Endothelial cell of umbilical vein (primary cell): ENCODE data around the gene INHBB. TPM values are rescaled to one million over a fixed set of nuclear protein-coding genes. Genes with fewer than 3 reads are reported as not detected.

Source experiments
- BruUV-seq: library from RNA; stranded (reverse); fragments of 400-500 nt; replicated peaks from 2 replicates; lab custom pipeline; 2021; lab: Mats Ljungman, UMichigan
- CTCF ChIA-PET: fragments of 300-600, 350-600 bp; sonication (Branson Sonifier 250); formaldehyde crosslinking; loops from one replicate; lab custom pipeline; 2021; ENCODE audit warnings: antibody characterized with exemption, inconsistent platforms; lab: Charles Lee
- POLR2A ChIA-PET: fragments of 300-600, 350-600 bp; sonication (Branson Sonifier 250); formaldehyde crosslinking; loops from one replicate; lab custom pipeline; 2021; ENCODE audit warnings: antibody characterized with exemption, inconsistent platforms; lab: Charles Lee
- DNase-seq: peaks from one replicate; pipeline ENCODE4 v3.0.0-alpha.2; 2011; ENCODE audit warnings: low read depth, low spot score
- FAIRE-seq: peaks from 2 replicates; lab custom pipeline; 2011; peaks lifted over from hg19 to GRCh38; lab: Jason Lieb, UNC
- H2AFZ ChIP-seq: 2 replicates; pipeline ENCODE4 v1.6.0; 2012; ENCODE audit warnings: low read depth, low read length, control low read depth, inconsistent platforms
- H3K27ac ChIP-seq: 2 replicates; pipeline ENCODE4 v1.5.1; 2011; ENCODE audit warnings: low read depth, mild to moderate bottlenecking, control low read depth, low read length, moderate library complexity; ENCODE audit not compliant: insufficient read depth
- H3K27me3 ChIP-seq, 2 experiments: 2 replicates each; pipeline versions ENCODE4 v1.6.0 to v1.6.1; 2011; ENCODE audit warnings: low read length in 2 of 2, mixed read lengths in 1 of 2; ENCODE audit not compliant: control insufficient read depth in 2 of 2, insufficient read depth in 2 of 2
- H3K36me3 ChIP-seq, 2 experiments: 2 replicates in 1 of 2; 3 replicates in 1 of 2; pipeline ENCODE4 v1.5.1; 2011; ENCODE audit warnings: low read length in 2 of 2, mild to moderate bottlenecking in 1 of 2, moderate library complexity in 1 of 2; ENCODE audit not compliant: control insufficient read depth in 2 of 2, insufficient read depth in 2 of 2; ENCODE audit errors: extremely low read depth in 1 of 2
- H3K4me1 ChIP-seq: 3 replicates; pipeline ENCODE4 v1.5.1; 2011; ENCODE audit warnings: mild to moderate bottlenecking, low read length; ENCODE audit not compliant: control insufficient read depth, insufficient read depth; ENCODE audit errors: extremely low read depth
- H3K4me2 ChIP-seq: 2 replicates; pipeline ENCODE4 v1.6.1; 2011; ENCODE audit warnings: low read length, control low read depth, mixed read lengths; ENCODE audit not compliant: insufficient read depth
- H3K4me3 ChIP-seq, 3 experiments: fragments of 200-600 bp in 1 of 3; sonication (generic), shearing (Covaris generic) in 1 of 3; replicated peaks in 1 of 3; 2 replicates each; pipeline ENCODE4 v1.5.1; 2011 to 2016; ENCODE audit warnings: control low read depth in 3 of 3, low read length in 3 of 3, mild to moderate bottlenecking in 2 of 3, inconsistent platforms in 1 of 3, low read depth in 1 of 3, moderate library complexity in 1 of 3; ENCODE audit not compliant: insufficient read depth in 1 of 3
- H3K79me2 ChIP-seq: 2 replicates; pipeline ENCODE4 v1.6.0; 2012; ENCODE audit warnings: low read length, inconsistent platforms; ENCODE audit not compliant: control insufficient read depth, insufficient read depth
- H3K9ac ChIP-seq: replicated peaks from 2 replicates; pipeline ENCODE3; 2011; ENCODE audit warnings: low read length, control low read depth; ENCODE audit not compliant: insufficient read depth; ENCODE audit errors: extremely low read depth
- H3K9me1 ChIP-seq: replicated peaks from 3 replicates; pipeline ENCODE4 v1.6.0; 2011; ENCODE audit warnings: mild to moderate bottlenecking, low read length; ENCODE audit not compliant: control insufficient read depth, insufficient read depth; ENCODE audit errors: extremely low read depth
- H3K9me3 ChIP-seq: replicated peaks from 2 replicates; pipeline ENCODE4 v1.5.1; 2012; ENCODE audit warnings: low read length, inconsistent platforms; ENCODE audit not compliant: control insufficient read depth, insufficient read depth
- H4K20me1 ChIP-seq: replicated peaks from 2 replicates; pipeline ENCODE3; 2011; ENCODE audit warnings: mild to moderate bottlenecking, low read length; ENCODE audit not compliant: control insufficient read depth, insufficient read depth; ENCODE audit errors: extremely low read depth
- CTCF ChIP-seq, 2 donors: IDR thresholded peaks; 1 replicate in 1 of 2; 2 replicates in 1 of 2; pipeline ENCODE4 v1.5.1; 2011; ENCODE audit warnings: low read length in 2 of 2, mild to moderate bottlenecking in 2 of 2, moderate library complexity in 2 of 2, control low read depth in 1 of 2, inconsistent platforms in 1 of 2, low read depth in 1 of 2; ENCODE audit not compliant: insufficient read depth in 1 of 2; ENCODE audit errors: extremely low read depth in 1 of 2
- EZH2 ChIP-seq: IDR thresholded peaks from 2 replicates; pipeline ENCODE4 v1.6.1; 2012; ENCODE audit warnings: borderline replicate concordance, low read depth, mild to moderate bottlenecking, moderate library complexity, low read length, inconsistent platforms; ENCODE audit not compliant: severe bottlenecking
- FOS ChIP-seq: IDR thresholded peaks from 2 replicates; pipeline ENCODE4 v1.6.1; 2011; ENCODE audit warnings: mild to moderate bottlenecking, low read length, moderate library complexity, borderline replicate concordance; ENCODE audit not compliant: insufficient read depth
- GATA2 ChIP-seq: IDR thresholded peaks from 2 replicates; pipeline ENCODE4 v1.7.0; 2011; ENCODE audit warnings: low read depth, mild to moderate bottlenecking, moderate library complexity, mixed read lengths, low read length; ENCODE audit not compliant: insufficient read length, insufficient read depth
- JUN ChIP-seq: IDR thresholded peaks from 2 replicates; pipeline ENCODE4 v1.6.1; 2011; ENCODE audit warnings: borderline replicate concordance, low read depth; ENCODE audit not compliant: insufficient read length, insufficient read depth
- MAX ChIP-seq: IDR thresholded peaks from 2 replicates; pipeline ENCODE4 v1.6.1; 2011; ENCODE audit not compliant: insufficient read depth, insufficient read length
- MYC ChIP-seq: IDR thresholded peaks from one replicate; pipeline ENCODE4 v1.6.1; 2011; ENCODE audit warnings: mild to moderate bottlenecking, low read depth, low read length
- POLR2A ChIP-seq: IDR thresholded peaks from 2 replicates; pipeline ENCODE4 v1.6.1; 2012; ENCODE audit warnings: low read depth, mild to moderate bottlenecking, control low read depth, low read length
- POLR2AphosphoS5 ChIP-seq: IDR thresholded peaks from 2 replicates; pipeline ENCODE4 v1.6.1; 2012; ENCODE audit warnings: low read depth, mild to moderate bottlenecking, control low read depth, low read length, moderate library complexity; ENCODE audit not compliant: insufficient read depth
- dilution Hi-C: fragments of 300-500 bp; cut with MboI; formaldehyde crosslinking; loops from one replicate; pipeline ENCODE4 v1.15.0; 2019; ENCODE audit warnings: low sequenced_read_pairs; ENCODE audit not compliant: extremely low pct_ligation_motif_present
- intact Hi-C: fragments of 100-400 bp; cut with micrococcal nuclease; formaldehyde crosslinking; loops from one replicate; pipeline ENCODE4 v1.10.0; 2022
- polyA plus RNA-seq, 4 experiments: library from polyadenylated mRNA; depleted of rRNA in 3 of 4; stranded (reverse) in 3 of 4; unstranded in 1 of 4; fragments of >200 nt; gene quantifications; 2 replicates each; pipeline versions ENCODE4 v1.2.1 to v1.2.3, GENCODE V29; 2011 to 2012; ENCODE audit warnings: missing spikeins in 1 of 4
- total RNA-seq: library from RNA; stranded (reverse); gene quantifications from 2 replicates; pipeline ENCODE4 v1.2.3, GENCODE V29; 2021

The INHBB gene
- total and polyA plus RNA-seq, 2 donors (not counting 3 experiments of a cell fraction or from before 2014, with no cell fraction given) = 0.11 to 1.8 TPM

- intact Hi-C loops (no loop called here), dilution Hi-C loops (no loop called here)
- FAIRE-seq (no peak), DNase-seq (no peak)
- H3K4me3 ChIP-seq = no peak overlapping the region
- no peaks in the 10 kb centered on the region for H3K4me1 ChIP-seq
- TF ChIP-seq GATA2 = no peak
- TF ChIP-seq FOS = no peak
- TF ChIP-seq MYC = no peak
- H3K79me2 ChIP-seq = no peaks in the 10 kb centered on the region
- ChIA-PET CTCF (interaction anchor here (1.1 to 1.6 kb wide), 4 partner anchors 11 to 348 kb away, joined by 3 to 8 read pairs (median 4); no protein-coding TSS in a partner anchor), POLR2A (no interaction called here)
- H3K27me3 ChIP-seq = peaks cover 2 to 9% of the 10 kb centered on the region in 2 experiments
- no peaks in the 10 kb centered on the region for H3K9me3 ChIP-seq
- no peaks in the 10 kb centered on the region for H4K20me1 ChIP-seq
- H3K9ac ChIP-seq = no peak overlapping the region
- H3K9me1 ChIP-seq = no peaks in the 10 kb centered on the region
- no peak overlapping the region for H2AFZ ChIP-seq
- H3K36me3 ChIP-seq = no peaks in the 10 kb centered on the region
- no peak overlapping the region for H3K4me2 ChIP-seq
- no TSS peak for BruUV-seq
- no peak overlapping the region for H3K27ac ChIP-seq
Observed at GRCh38 chr2:120332384-120332783, 13.6 kb upstream of the INHBB start.

- Histone ChIP-seq H3K27me3 (peaks cover 2 to 9% of the 10 kb centered on the region in 2 experiments), H3K36me3 (no peaks in the 10 kb centered on the region), H3K4me2 (no peak overlapping the region), H3K4me1 (no peaks in the 10 kb centered on the region), H3K79me2 (no peaks in the 10 kb centered on the region), H4K20me1 (no peaks in the 10 kb centered on the region), H2AFZ (no peak overlapping the region), H3K27ac (no peak overlapping the region), H3K9me3 (no peaks in the 10 kb centered on the region), H3K9me1 (no peaks in the 10 kb centered on the region), H3K4me3 (no peak overlapping the region), H3K9ac (no peak overlapping the region)
- POLR2A ChIA-PET = no interaction called here
- DNase-seq (no peak), FAIRE-seq (no peak)
- intact Hi-C loops = no loop called here
- BruUV-seq = no TSS peak
- CTCF ChIA-PET = interaction anchor here (0.7 to 2.6 kb wide), 6 partner anchors 9 to 347 kb away, joined by 3 to 18 read pairs (median 4); no protein-coding TSS in a partner anchor
- TF ChIP-seq GATA2 (no peak), POLR2A (no peak), CTCF (IDR thresholded peaks at IDR 0.05; ENCODE audit: extremely low read depth in 1 of 2, insufficient read depth in 1 of 2, low read depth in 1 of 2, low read length in 2 of 2) (no peak), MYC (no peak), MAX (no peak), FOS (no peak), JUN (no peak), POLR2AphosphoS5 (no peak), EZH2 (no peak)
- dilution Hi-C loops = no loop called here
Observed at GRCh38 chr2:120334068-120334467, 11.9 kb upstream of the INHBB start.
